Peyer's patch (tissue), 4 donors: ENCODE measurements around the gene MZT2B.

Experiments
- POLR2A ChIP-seq, 2 donors: fragments of 450-650 bp; IDR thresholded peaks; one replicate each; pipeline ENCODE4 v1.5.1; 2017; ENCODE audit warnings: antibody characterized with exemption in 2 of 2, mild to moderate bottlenecking in 2 of 2, moderate library complexity in 2 of 2
- TF ChIP-seq, protein P1 (sequence below), 6 experiments: fragments of 450-650 bp in 4 of 6; fragments of 200-600 bp in 2 of 6; sonication (generic) in 1 of 6; IDR thresholded peaks; one replicate each; pipeline ENCODE4 v1.5.1; 2017 to 2019; ENCODE audit warnings: antibody characterized with exemption in 6 of 6, mild to moderate bottlenecking in 3 of 6, moderate library complexity in 1 of 6

DNA sequence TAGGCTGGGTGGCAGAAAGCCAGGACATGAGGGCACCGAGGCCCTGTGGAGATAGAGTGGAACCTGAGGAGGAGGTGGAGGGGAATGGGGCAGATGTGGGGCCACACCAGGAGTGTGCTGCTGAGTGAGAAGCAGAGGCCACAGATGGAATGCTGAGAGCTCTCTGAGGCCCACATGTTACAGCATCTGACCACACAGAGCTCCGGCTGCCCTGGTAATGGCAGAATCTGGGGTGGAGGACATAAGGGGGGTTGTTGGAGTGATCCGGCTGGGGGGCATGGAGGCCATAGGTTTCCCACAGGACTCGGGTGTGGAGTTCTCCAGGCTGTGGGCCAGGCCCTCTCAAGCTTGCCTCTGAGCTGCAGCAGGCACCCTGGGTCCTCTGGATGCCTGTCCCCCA, 3.8 kb downstream of the MZT2B start:
- TF ChIP-seq, protein P1, sequence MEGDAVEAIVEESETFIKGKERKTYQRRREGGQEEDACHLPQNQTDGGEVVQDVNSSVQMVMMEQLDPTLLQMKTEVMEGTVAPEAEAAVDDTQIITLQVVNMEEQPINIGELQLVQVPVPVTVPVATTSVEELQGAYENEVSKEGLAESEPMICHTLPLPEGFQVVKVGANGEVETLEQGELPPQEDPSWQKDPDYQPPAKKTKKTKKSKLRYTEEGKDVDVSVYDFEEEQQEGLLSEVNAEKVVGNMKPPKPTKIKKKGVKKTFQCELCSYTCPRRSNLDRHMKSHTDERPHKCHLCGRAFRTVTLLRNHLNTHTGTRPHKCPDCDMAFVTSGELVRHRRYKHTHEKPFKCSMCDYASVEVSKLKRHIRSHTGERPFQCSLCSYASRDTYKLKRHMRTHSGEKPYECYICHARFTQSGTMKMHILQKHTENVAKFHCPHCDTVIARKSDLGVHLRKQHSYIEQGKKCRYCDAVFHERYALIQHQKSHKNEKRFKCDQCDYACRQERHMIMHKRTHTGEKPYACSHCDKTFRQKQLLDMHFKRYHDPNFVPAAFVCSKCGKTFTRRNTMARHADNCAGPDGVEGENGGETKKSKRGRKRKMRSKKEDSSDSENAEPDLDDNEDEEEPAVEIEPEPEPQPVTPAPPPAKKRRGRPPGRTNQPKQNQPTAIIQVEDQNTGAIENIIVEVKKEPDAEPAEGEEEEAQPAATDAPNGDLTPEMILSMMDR (IDR thresholded peaks at IDR 0.05), result no peak
- no peak for TF ChIP-seq POLR2A (IDR thresholded peaks at IDR 0.05)
